Testis (tissue), 2 donors: ENCODE data around the gene ACBD6.

Experiments used
- CTCF ChIP-seq, 3 experiments: fragments of 450-650 bp in 2 of 3; fragments of 200-600 bp in 1 of 3; sonication (generic) in 1 of 3; IDR thresholded peaks; one replicate each; pipeline ENCODE4 v1.5.1; 2016 to 2019; ENCODE audit warnings: antibody characterized with exemption in 3 of 3, mild to moderate bottlenecking in 2 of 3, moderate library complexity in 1 of 3
- POLR2A ChIP-seq: fragments of 450-650 bp; IDR thresholded peaks from one replicate; pipeline ENCODE4 v1.6.1; 2017; ENCODE audit warnings: antibody characterized with exemption, mild to moderate bottlenecking, moderate library complexity

DNA sequence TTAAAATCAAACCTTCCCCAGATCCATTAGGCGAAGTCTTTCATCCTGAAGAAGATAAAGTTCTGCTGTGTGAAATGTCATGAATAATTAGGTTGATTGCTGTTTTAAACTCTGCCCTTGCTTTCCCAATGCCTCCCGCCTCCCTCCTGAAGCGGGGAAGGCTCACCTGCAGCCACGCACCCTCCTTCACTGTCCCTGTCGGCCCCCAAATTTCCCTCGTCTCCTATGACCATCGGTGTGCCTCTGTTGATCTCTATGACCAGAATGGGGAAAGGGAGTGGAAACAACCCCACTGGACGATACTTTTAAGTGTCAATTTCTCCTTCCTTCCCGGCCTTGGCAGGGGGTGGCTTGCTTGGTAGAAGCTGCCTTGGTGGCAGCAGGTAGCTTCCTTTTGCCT, 237.2 kb downstream of the ACBD6 start:
- no peak for TF ChIP-seq CTCF (IDR thresholded peaks at IDR 0.05)
- no peak for TF ChIP-seq POLR2A
